ENCODE results near the gene PIBF1.

GRCh38 chr13:72931311-72931710, 149.4 kb downstream of the PIBF1 start:
- TF ChIP-seq, protein P1, sequence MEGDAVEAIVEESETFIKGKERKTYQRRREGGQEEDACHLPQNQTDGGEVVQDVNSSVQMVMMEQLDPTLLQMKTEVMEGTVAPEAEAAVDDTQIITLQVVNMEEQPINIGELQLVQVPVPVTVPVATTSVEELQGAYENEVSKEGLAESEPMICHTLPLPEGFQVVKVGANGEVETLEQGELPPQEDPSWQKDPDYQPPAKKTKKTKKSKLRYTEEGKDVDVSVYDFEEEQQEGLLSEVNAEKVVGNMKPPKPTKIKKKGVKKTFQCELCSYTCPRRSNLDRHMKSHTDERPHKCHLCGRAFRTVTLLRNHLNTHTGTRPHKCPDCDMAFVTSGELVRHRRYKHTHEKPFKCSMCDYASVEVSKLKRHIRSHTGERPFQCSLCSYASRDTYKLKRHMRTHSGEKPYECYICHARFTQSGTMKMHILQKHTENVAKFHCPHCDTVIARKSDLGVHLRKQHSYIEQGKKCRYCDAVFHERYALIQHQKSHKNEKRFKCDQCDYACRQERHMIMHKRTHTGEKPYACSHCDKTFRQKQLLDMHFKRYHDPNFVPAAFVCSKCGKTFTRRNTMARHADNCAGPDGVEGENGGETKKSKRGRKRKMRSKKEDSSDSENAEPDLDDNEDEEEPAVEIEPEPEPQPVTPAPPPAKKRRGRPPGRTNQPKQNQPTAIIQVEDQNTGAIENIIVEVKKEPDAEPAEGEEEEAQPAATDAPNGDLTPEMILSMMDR (IDR thresholded peaks at IDR 0.05): no peak
- TF ChIP-seq POLR2A (IDR thresholded peaks at IDR 0.05) (no peak), POLR2AphosphoS5 (IDR thresholded peaks at IDR 0.05; ENCODE audit: insufficient read depth in 1 of 2, low read depth in 1 of 2) (no peak)

All from vagina (tissue), 2 donors.